Endothelial cell of umbilical vein (primary cell): ENCODE results near the gene CASR. TPM values are rescaled to one million over a fixed set of nuclear protein-coding genes. Genes with fewer than 3 reads are reported as not detected.

ENCODE experiments used
- BruUV-seq: library from RNA; stranded (reverse); fragments of 400-500 nt; replicated peaks from 2 replicates; lab custom pipeline; 2021; lab: Mats Ljungman, UMichigan
- CTCF ChIA-PET: fragments of 300-600, 350-600 bp; sonication (Branson Sonifier 250); formaldehyde crosslinking; loops from one replicate; lab custom pipeline; 2021; ENCODE audit warnings: antibody characterized with exemption, inconsistent platforms; lab: Charles Lee
- POLR2A ChIA-PET: fragments of 300-600, 350-600 bp; sonication (Branson Sonifier 250); formaldehyde crosslinking; loops from one replicate; lab custom pipeline; 2021; ENCODE audit warnings: antibody characterized with exemption, inconsistent platforms; lab: Charles Lee
- DNase-seq: peaks from one replicate; pipeline ENCODE4 v3.0.0-alpha.2; 2011; ENCODE audit warnings: low read depth, low spot score
- FAIRE-seq: peaks from 2 replicates; lab custom pipeline; 2011; peaks lifted over from hg19 to GRCh38; lab: Jason Lieb, UNC
- H2AFZ ChIP-seq: 2 replicates; pipeline ENCODE4 v1.6.0; 2012; ENCODE audit warnings: low read depth, low read length, control low read depth, inconsistent platforms
- H3K27ac ChIP-seq: 2 replicates; pipeline ENCODE4 v1.5.1; 2011; ENCODE audit warnings: low read depth, mild to moderate bottlenecking, control low read depth, low read length, moderate library complexity; ENCODE audit not compliant: insufficient read depth
- H3K27me3 ChIP-seq, 2 experiments: 2 replicates each; pipeline versions ENCODE4 v1.6.0 to v1.6.1; 2011; ENCODE audit warnings: low read length in 2 of 2, mixed read lengths in 1 of 2; ENCODE audit not compliant: control insufficient read depth in 2 of 2, insufficient read depth in 2 of 2
- H3K36me3 ChIP-seq, 2 experiments: 2 replicates in 1 of 2; 3 replicates in 1 of 2; pipeline ENCODE4 v1.5.1; 2011; ENCODE audit warnings: low read length in 2 of 2, mild to moderate bottlenecking in 1 of 2, moderate library complexity in 1 of 2; ENCODE audit not compliant: control insufficient read depth in 2 of 2, insufficient read depth in 2 of 2; ENCODE audit errors: extremely low read depth in 1 of 2
- H3K4me1 ChIP-seq: 3 replicates; pipeline ENCODE4 v1.5.1; 2011; ENCODE audit warnings: mild to moderate bottlenecking, low read length; ENCODE audit not compliant: control insufficient read depth, insufficient read depth; ENCODE audit errors: extremely low read depth
- H3K4me2 ChIP-seq: 2 replicates; pipeline ENCODE4 v1.6.1; 2011; ENCODE audit warnings: low read length, control low read depth, mixed read lengths; ENCODE audit not compliant: insufficient read depth
- H3K4me3 ChIP-seq, 3 experiments: fragments of 200-600 bp in 1 of 3; sonication (generic), shearing (Covaris generic) in 1 of 3; replicated peaks in 1 of 3; 2 replicates each; pipeline ENCODE4 v1.5.1; 2011 to 2016; ENCODE audit warnings: control low read depth in 3 of 3, low read length in 3 of 3, mild to moderate bottlenecking in 2 of 3, inconsistent platforms in 1 of 3, low read depth in 1 of 3, moderate library complexity in 1 of 3; ENCODE audit not compliant: insufficient read depth in 1 of 3
- H3K79me2 ChIP-seq: 2 replicates; pipeline ENCODE4 v1.6.0; 2012; ENCODE audit warnings: low read length, inconsistent platforms; ENCODE audit not compliant: control insufficient read depth, insufficient read depth
- H3K9ac ChIP-seq: replicated peaks from 2 replicates; pipeline ENCODE3; 2011; ENCODE audit warnings: low read length, control low read depth; ENCODE audit not compliant: insufficient read depth; ENCODE audit errors: extremely low read depth
- H3K9me1 ChIP-seq: replicated peaks from 3 replicates; pipeline ENCODE4 v1.6.0; 2011; ENCODE audit warnings: mild to moderate bottlenecking, low read length; ENCODE audit not compliant: control insufficient read depth, insufficient read depth; ENCODE audit errors: extremely low read depth
- H3K9me3 ChIP-seq: replicated peaks from 2 replicates; pipeline ENCODE4 v1.5.1; 2012; ENCODE audit warnings: low read length, inconsistent platforms; ENCODE audit not compliant: control insufficient read depth, insufficient read depth
- H4K20me1 ChIP-seq: replicated peaks from 2 replicates; pipeline ENCODE3; 2011; ENCODE audit warnings: mild to moderate bottlenecking, low read length; ENCODE audit not compliant: control insufficient read depth, insufficient read depth; ENCODE audit errors: extremely low read depth
- CTCF ChIP-seq, 2 donors: IDR thresholded peaks; 1 replicate in 1 of 2; 2 replicates in 1 of 2; pipeline ENCODE4 v1.5.1; 2011; ENCODE audit warnings: low read length in 2 of 2, mild to moderate bottlenecking in 2 of 2, moderate library complexity in 2 of 2, control low read depth in 1 of 2, inconsistent platforms in 1 of 2, low read depth in 1 of 2; ENCODE audit not compliant: insufficient read depth in 1 of 2; ENCODE audit errors: extremely low read depth in 1 of 2
- EZH2 ChIP-seq: IDR thresholded peaks from 2 replicates; pipeline ENCODE4 v1.6.1; 2012; ENCODE audit warnings: borderline replicate concordance, low read depth, mild to moderate bottlenecking, moderate library complexity, low read length, inconsistent platforms; ENCODE audit not compliant: severe bottlenecking
- FOS ChIP-seq: IDR thresholded peaks from 2 replicates; pipeline ENCODE4 v1.6.1; 2011; ENCODE audit warnings: mild to moderate bottlenecking, low read length, moderate library complexity, borderline replicate concordance; ENCODE audit not compliant: insufficient read depth
- GATA2 ChIP-seq: IDR thresholded peaks from 2 replicates; pipeline ENCODE4 v1.7.0; 2011; ENCODE audit warnings: low read depth, mild to moderate bottlenecking, moderate library complexity, mixed read lengths, low read length; ENCODE audit not compliant: insufficient read length, insufficient read depth
- JUN ChIP-seq: IDR thresholded peaks from 2 replicates; pipeline ENCODE4 v1.6.1; 2011; ENCODE audit warnings: borderline replicate concordance, low read depth; ENCODE audit not compliant: insufficient read length, insufficient read depth
- MAX ChIP-seq: IDR thresholded peaks from 2 replicates; pipeline ENCODE4 v1.6.1; 2011; ENCODE audit not compliant: insufficient read depth, insufficient read length
- MYC ChIP-seq: IDR thresholded peaks from one replicate; pipeline ENCODE4 v1.6.1; 2011; ENCODE audit warnings: mild to moderate bottlenecking, low read depth, low read length
- POLR2A ChIP-seq: IDR thresholded peaks from 2 replicates; pipeline ENCODE4 v1.6.1; 2012; ENCODE audit warnings: low read depth, mild to moderate bottlenecking, control low read depth, low read length
- POLR2AphosphoS5 ChIP-seq: IDR thresholded peaks from 2 replicates; pipeline ENCODE4 v1.6.1; 2012; ENCODE audit warnings: low read depth, mild to moderate bottlenecking, control low read depth, low read length, moderate library complexity; ENCODE audit not compliant: insufficient read depth
- dilution Hi-C: fragments of 300-500 bp; cut with MboI; formaldehyde crosslinking; loops from one replicate; pipeline ENCODE4 v1.15.0; 2019; ENCODE audit warnings: low sequenced_read_pairs; ENCODE audit not compliant: extremely low pct_ligation_motif_present
- intact Hi-C: fragments of 100-400 bp; cut with micrococcal nuclease; formaldehyde crosslinking; loops from one replicate; pipeline ENCODE4 v1.10.0; 2022
- polyA plus RNA-seq, 4 experiments: library from polyadenylated mRNA; depleted of rRNA in 3 of 4; stranded (reverse) in 3 of 4; unstranded in 1 of 4; fragments of >200 nt; gene quantifications; 2 replicates each; pipeline versions ENCODE4 v1.2.1 to v1.2.3, GENCODE V29; 2011 to 2012; ENCODE audit warnings: missing spikeins in 1 of 4
- total RNA-seq: library from RNA; stranded (reverse); gene quantifications from 2 replicates; pipeline ENCODE4 v1.2.3, GENCODE V29; 2021

Gene CASR
- total and polyA plus RNA-seq, 2 donors (not counting 3 experiments of a cell fraction or from before 2014, with no cell fraction given): not detected

- dilution Hi-C loops (no loop called here), intact Hi-C loops (no loop called here)
- H4K20me1 ChIP-seq: no peaks in the 10 kb centered on the region
- no peak for FAIRE-seq
- H3K4me1 ChIP-seq: no peaks in the 10 kb centered on the region
- ChIA-PET POLR2A (no interaction called here), CTCF (interaction anchor here (1.0 kb wide), 1 partner anchor 9 kb away, joined by 3 read pairs; no protein-coding TSS in a partner anchor)
- H2AFZ ChIP-seq: no peak overlapping the region
- no peaks in the 10 kb centered on the region for H3K36me3 ChIP-seq
- no peak for TF ChIP-seq POLR2AphosphoS5
- TF ChIP-seq FOS: no peak
- TF ChIP-seq EZH2: no peak
- no peak for TF ChIP-seq MAX
- TF ChIP-seq POLR2A: no peak
- no peak for TF ChIP-seq GATA2
- no peak for TF ChIP-seq CTCF (IDR thresholded peaks at IDR 0.05; ENCODE audit: extremely low read depth in 1 of 2, insufficient read depth in 1 of 2, low read depth in 1 of 2, low read length in 2 of 2)
- no peak for TF ChIP-seq MYC
- no peak for TF ChIP-seq JUN
- peaks cover 5 to 10% of the 10 kb centered on the region in 2 experiments for H3K27me3 ChIP-seq
- no peak overlapping the region for H3K4me3 ChIP-seq
- no peaks in the 10 kb centered on the region for H3K9me3 ChIP-seq
- no TSS peak for BruUV-seq
- H3K4me2 ChIP-seq: no peak overlapping the region
- H3K27ac ChIP-seq: no peak overlapping the region
- H3K9me1 ChIP-seq: no peaks in the 10 kb centered on the region
- no peaks in the 10 kb centered on the region for H3K79me2 ChIP-seq
- DNase-seq: no peak
- H3K9ac ChIP-seq: no peak overlapping the region
Measured at GRCh38 chr3:122246199-122246598, 62.7 kb downstream of the CASR start.
